ENCODE measurements around the gene TIE1.

TIE1 gene

DNA sequence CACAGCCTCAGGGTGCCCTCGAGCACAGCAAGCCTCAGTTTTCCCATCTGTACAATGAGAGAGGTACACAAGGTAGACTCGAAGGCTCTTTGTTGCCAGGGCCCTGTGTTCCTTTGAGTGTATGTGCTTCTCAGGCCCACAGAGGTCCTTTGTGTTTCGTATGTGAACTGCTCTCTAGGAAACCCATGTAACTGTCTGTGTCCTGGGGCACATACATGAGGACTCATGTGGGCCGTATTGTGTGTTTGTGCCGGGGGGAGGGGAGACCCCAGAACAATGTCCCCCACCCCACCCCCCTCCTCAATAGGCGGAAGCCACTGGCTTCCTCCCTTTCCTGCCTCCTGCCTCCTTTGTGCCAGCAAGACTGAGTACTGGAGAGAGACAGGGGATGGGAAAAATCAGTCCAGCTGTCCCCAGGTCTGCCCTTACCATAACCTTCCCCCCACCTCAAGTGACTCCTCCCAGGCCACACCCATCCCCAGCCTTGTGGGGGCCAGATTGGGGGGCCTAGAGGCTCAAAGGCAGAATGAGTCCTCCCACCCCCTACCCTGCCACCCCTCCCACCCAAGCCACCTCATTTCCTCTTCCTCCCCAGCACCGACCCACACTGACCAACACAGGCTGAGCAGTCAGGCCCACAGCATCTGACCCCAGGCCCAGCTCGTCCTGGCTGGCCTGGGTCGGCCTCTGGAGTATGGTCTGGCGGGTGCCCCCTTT lies at the start of gene TIE1:
Gene TIE1 (plus strand): TSS at position 605 of the 717 bp plus-strand sequence. CDS start 90 bp downstream, at position 695.
- no peak for DNase-seq

GRCh38 chr1:43251024-43251423 lies 49.8 kb upstream of the TIE1 start:
- no peak for DNase-seq

DNA sequence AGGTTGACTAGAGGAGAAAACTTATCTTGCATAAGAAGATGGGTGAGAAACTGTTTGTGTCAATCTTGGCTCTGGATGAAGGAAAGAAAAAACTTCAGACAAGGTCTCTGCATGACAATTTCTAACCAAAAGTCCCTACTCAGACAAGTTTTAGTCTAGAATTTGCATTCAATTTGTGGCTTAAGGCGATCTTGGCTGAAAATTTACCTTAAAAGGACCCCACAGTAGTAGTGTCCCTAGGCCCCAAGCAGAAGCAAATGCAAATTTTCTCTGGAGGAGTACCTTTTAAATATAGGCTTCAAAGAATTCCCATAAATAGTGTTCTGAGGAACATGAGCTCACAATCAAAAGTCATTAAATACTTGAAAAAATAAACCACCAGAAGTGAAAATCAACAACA lies 48.6 kb upstream of the TIE1 start:
- DNase-seq, result no peak

DNA sequence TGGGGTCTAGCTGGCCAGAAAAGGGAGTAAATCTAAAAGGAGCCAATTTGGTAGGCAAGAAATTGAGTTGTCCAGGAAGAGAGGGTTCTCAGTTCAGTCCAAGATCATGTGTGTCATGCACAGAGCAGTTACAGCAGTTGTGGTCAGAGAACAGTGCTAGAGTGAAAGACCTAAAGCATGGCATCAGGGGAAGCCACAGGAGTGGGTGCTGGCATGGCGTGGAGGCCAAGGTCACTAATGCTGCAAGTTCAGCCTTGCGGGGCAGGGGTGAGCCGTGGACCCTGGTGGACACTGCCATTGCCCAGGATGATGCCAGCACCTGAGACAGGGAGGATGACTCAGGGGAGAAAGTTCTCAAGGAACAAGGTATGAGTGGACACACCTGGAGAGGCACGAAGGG lies 47.6 kb upstream of the TIE1 start:
- DNase-seq, result no peak

DNA sequence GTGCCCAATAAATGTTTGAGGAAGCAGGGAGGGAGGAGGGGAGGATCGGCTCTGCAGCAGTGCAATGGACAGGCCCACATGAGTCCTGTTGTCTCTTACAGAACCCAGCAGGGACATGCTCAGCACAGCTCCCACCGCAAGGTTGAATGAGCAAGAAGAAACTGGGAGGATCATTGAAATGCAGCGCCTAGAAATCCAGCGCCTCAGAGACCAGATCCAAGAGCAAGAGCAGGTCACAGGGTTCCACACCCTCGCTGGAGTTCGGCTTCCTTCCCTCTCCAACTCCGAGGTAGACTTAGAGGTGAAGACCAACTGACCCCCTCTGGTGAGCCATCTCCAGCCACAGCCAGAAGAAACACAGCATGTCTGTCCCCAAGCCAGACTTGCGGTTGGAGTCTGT lies 46.9 kb upstream of the TIE1 start:
- DNase-seq, result no peak

GRCh38 chr1:43255438-43256210 lies 45.2 kb upstream of the TIE1 start:
- no peak for DNase-seq

DNA sequence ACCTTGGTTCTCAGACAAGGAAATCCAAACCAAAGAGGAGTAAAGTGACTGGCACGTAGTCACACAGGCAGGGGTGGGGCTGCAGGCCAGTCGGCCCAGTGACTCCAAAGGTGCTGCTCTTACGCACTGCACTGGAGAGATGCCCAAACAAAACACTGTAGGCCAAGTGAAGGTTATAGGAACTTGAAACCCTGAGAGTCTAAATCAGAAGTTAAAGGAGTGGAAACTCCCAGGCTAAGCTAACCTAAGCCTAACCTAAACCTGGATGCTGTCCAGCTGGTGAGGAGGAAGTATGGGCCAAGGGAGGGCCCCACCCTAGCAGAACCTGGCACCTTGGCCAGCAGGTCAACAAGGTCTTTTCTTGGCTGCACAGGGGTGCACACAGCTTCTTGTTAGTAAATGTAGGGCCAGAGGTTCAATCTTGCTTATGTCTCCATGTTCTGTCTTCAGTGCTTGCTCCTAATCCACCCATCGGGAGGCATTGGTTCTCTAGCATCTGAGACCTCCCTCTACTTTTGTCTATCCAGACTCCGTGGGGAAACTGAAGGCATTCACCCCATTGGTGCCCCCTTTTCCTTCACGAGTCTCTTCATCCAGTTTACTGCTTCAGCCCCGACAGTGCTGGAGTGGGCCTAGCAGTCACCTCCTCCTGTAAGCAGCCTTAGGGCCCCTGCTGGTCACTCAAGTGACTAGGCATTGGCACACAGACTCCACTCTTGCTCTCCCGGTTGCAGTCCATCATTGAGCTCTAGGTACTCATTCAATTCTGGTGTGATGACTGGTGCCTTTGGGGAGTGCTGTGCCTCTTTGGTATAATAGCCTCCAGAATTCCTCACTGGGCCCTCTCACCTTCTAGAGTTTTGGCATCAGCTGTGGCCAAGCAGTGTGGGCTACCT lies 43.9 kb upstream of the TIE1 start:
- no peak for DNase-seq

DNA sequence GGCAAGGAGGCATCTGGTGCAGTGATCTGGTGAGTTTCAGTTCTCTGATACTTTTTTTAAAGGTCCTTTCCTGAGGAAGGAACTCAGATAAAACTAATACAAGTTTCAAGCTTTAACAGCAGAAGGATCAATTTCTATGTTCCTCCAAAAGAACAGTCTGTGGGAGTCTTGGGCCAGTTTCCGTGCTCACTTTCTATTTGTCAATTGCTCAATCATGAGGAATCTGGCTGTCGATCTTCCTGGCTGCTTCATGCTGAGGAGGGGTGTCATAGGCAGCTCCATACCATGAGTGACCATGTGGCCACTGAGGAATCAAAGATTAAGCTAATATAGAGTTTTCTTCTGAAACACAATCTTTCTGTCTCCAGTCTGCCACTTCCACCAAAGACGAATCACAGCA lies 42.4 kb upstream of the TIE1 start:
- DNase-seq, result no peak

DNA sequence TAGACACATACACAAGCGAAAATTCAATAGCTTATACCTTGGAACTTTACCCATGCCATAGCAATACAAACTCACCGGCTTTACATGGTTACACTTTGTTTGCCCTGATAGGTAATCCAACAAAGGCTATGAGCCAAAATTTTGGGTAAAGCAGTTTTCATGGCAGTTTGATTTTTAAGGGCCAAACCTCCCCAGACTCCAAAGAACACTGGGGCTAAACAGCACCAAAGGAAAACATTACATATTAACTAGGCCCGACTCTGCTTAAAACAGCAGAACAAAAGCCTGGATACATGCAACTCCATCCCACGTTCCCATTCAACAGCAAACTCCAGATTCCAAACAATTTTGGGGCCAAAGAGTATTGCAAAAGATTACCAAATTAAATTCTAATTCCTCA lies 35.4 kb upstream of the TIE1 start:
- no peak for DNase-seq

DNA sequence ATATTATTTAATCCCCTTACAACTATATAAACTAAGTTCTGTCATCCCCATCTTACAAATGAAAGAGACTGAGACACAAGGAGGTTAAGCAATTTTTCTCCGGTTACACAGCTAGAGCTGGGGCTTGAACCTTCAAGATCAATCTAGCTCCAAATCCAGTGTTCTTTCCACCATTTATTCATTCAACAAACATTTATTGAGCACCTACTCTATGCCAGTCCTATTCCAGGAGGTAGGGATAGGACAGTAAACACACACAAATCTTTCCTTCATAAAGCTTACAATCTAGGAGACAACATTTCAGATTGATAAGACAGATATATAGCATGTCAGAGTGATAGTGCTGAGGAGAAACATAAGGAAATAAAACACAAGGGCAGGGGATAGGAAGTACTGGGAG lies 33.9 kb upstream of the TIE1 start:
- no peak for DNase-seq

- no peak for DNase-seq
These were observed 33.4 kb upstream of the TIE1 start for GRCh38 chr1:43267291-43267805.

DNA sequence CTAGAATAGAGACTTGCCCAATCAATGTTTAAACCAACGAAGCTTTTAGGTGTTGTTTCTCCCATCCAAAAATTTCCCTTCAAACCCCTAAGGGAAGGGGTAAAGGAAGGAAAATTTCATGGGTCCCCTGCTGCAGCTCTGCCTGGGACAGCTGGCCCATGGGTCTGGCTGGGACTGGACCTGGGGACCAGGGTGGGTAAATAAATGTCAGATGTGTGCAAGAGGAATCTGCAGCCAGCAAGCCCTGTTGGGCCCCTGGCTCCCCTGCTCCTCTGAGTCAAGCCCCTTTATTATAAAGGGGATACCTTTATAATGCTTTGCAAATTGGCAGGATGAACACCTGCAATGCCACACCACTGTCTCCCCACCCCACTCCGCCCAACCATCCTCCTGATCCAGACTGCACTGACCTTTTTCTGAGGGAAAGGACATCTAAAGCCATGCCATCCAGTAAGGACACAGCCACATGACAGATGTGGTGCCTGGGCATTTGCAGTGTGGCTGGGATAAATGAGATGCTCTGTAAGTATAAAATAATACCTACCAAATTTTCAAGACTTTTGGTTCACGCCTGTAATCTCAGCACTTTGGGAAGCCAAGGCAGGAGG lies 32.9 kb upstream of the TIE1 start:
- no peak for DNase-seq

GRCh38 chr1:43269627-43270375 lies 31.0 kb upstream of the TIE1 start, which contains the start of gene TMEM125:
Gene TMEM125 (plus strand): TSS chr1:43269983. CDS start chr1:43272723, 2,740 bp downstream.
- DNase-seq, result no peak

GRCh38 chr1:43270421-43271095 lies 30.2 kb upstream of the TIE1 start:
- DNase-seq, result no peak

DNA sequence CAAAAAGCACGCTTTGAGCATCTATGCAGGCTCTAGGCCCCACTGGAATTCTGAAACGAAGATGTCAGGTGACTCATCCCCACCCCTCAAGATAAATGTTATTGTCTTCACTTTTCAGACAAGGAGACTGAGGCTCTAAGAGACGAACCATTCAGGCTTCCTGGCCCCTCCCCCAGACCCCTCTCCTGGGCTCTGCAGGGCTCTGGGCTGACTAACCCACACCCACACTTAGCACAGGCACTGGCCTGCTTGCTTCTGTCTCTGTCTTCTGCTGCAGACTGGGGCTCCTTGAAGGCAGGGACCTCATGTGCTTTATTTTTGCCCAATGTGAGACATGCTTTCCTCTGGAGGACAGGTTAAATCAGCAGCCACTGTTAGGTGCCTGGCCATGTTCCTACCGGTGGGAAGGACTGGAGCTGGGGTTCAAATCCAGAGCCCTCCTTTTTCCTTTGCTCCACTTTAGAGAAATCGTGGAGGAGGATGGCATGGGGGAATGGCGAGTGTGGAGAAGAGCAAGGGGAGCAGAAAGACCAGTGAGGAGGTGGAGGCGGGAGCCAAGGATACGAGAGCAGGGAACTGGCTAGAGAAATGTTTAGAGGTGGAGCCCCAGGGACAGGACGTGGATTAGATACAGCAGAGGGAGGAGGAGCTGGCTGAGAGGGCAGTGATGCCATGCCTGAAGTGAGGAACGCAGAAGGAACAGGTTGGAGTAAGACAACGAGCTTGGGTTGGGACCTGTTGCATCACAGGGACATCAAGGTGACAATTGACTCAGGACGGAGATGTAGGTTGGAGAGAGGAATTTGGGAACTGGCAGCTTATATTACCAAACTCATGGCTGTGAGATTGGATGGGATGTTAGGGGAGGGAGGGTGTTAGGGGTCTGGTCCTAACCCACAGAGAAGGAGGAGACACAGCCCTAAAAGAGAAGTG lies 29.3 kb upstream of the TIE1 start:
- DNase-seq, result no peak

- no peak for DNase-seq
These were observed 28.6 kb upstream of the TIE1 start for GRCh38 chr1:43272161-43272560.

DNA sequence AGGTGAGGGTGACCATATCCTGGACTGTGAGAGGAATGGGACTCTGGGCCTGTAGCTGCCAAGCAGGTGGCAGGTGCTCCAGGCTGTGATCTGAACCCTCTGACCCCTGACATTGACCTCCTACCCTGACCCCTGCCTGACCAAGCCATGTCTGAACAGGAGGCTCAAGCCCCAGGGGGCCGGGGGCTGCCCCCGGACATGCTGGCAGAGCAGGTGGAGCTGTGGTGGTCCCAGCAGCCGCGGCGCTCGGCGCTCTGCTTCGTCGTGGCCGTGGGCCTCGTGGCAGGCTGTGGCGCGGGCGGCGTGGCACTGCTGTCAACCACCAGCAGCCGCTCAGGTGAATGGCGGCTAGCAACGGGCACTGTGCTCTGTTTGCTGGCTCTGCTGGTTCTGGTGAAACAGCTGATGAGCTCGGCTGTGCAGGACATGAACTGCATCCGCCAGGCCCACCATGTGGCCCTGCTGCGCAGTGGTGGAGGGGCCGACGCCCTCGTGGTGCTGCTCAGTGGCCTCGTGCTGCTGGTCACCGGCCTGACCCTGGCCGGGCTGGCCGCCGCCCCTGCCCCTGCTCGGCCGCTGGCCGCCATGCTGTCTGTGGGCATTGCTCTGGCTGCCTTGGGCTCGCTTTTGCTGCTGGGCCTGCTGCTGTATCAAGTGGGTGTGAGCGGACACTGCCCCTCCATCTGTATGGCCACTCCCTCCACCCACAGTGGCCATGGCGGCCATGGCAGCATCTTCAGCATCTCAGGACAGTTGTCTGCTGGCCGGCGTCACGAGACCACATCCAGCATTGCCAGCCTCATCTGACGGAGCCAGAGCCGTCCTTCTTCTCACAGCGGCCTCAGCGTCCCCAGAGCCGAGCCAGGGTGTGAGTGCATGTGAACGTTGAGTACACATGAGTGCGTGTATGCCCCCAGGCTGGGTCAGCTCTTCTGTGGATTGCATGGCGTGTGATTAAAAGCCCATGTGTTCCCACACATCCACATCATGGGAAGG lies 27.9 kb upstream of the TIE1 start:
- DNase-seq, result no peak

DNA sequence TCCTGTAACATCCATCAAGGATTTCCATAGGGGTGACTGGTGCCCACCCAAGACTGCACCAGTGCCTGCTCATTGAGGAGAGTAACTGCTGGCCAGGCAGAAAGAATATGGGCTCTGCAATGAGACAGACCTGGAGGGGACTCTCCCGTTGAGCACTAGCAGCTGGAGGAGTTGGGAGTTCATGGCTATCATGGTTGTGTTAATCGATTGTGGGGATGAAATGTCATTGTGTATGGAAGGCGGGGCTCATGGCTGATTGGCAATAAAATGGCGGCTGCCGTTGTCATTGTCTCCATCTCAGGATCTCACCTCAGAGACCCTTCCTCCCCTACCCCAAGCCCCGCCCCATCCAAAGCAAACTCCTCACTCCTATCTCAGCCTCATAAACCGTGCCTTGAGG lies 27.1 kb upstream of the TIE1 start:
- no peak for DNase-seq
